Right lobe of liver (tissue), 6 donors: ENCODE measurements around the gene ENKD1. TPM values are rescaled to one million over a fixed set of nuclear protein-coding genes. Genes with fewer than 3 reads are reported as not detected.
A peak's percentile ranks its signal among the peaks of the same experiment; 100 is the strongest.

Experiments
- ATAC-seq, 4 donors: fragments of 200-7000 bp; cut with Tn5 transposase; one replicate each; pipeline ENCODE4 v1.9.1; 2020; ENCODE audit warnings: mild to moderate bottlenecking in 4 of 4, moderate library complexity in 4 of 4
- DNase-seq, 3 donors: peaks; one replicate each; pipeline ENCODE4 v3.0.0-alpha.2; 2020
- H3K27ac ChIP-seq, 3 donors: fragments of 200-600 bp; one replicate each; pipeline ENCODE4 v1.8.0; 2022
- H3K27me3 ChIP-seq, 2 donors: fragments of 200-600 bp; one replicate each; pipeline ENCODE4 v1.8.0; 2022
- H3K36me3 ChIP-seq, 4 donors: fragments of 200-600 bp; sonication (generic) in 1 of 4; one replicate each; pipeline versions ENCODE4 v1.5.1 to v1.8.0; 2017 to 2022; ENCODE audit warnings: control low read depth in 1 of 4
- H3K4me1 ChIP-seq, 4 donors: fragments of 200-600 bp; sonication (generic) in 1 of 4; one replicate each; pipeline versions ENCODE4 v1.5.1 to v1.8.0; 2017 to 2022; ENCODE audit warnings: control low read depth in 1 of 4
- H3K4me3 ChIP-seq, 3 donors: fragments of 200-600 bp; one replicate each; pipeline ENCODE4 v1.8.0; 2022
- H3K9me3 ChIP-seq, 4 donors: fragments of 200-600 bp; sonication (generic) in 1 of 4; one replicate each; pipeline versions ENCODE4 v1.5.1 to v1.8.0; 2017 to 2022; ENCODE audit warnings: control low read depth in 1 of 4
- CTCF ChIP-seq, 4 donors: fragments of 200-600 bp in 3 of 4; fragments of 450-650 bp in 1 of 4; IDR thresholded peaks; one replicate each; pipeline versions ENCODE4 v1.5.1 to v1.8.0; 2016 to 2022; ENCODE audit warnings: antibody characterized with exemption in 4 of 4, mild to moderate bottlenecking in 2 of 4
- POLR2A ChIP-seq: fragments of 450-650 bp; IDR thresholded peaks from one replicate; pipeline ENCODE4 v1.6.1; 2017; ENCODE audit warnings: antibody characterized with exemption, mild to moderate bottlenecking
- WGBS: methylation state at CpG from one replicate; pipeline ENCODE4 v1.1.6; 2018; ENCODE audit warnings: low coverage, low lambda C conversion rate; ENCODE audit not compliant: insufficient coverage; ENCODE audit errors: missing lambda C conversion rate; 5-methylcytosine and 5-hydroxymethylcytosine counted together
- intact Hi-C, 2 donors: fragments of 100-400 bp; cut with DNase I; formaldehyde crosslinking; loops; one replicate each; pipeline versions ENCODE4 v1.11.2 to v1.14.1; 2022
- total RNA-seq, 6 experiments: library from RNA; depleted of rRNA in 2 of 6; stranded (reverse); fragments of >200 nt in 2 of 6; fragmentation: NEBNext Ultra II Directional in 3 of 6; extraction: Animal tissue kit (Norgen Biotek cat#: 25700) in 3 of 6; gene quantifications; one replicate each; pipeline versions ENCODE4 v1.1.0 to v1.2.4, GENCODE V29; 2016 to 2023
- donor health status: DM: no; HTN: yes; CAD: no.
- donor health status: DM: no; HTN: no; CAD: no.
- donor health status: DM: no; HTN: no; CAD: no.
- donor health status: DM: no; HTN: yes; CAD: no.
- donor health status: DM: no; HTN: yes; CAD: no.

The ENKD1 gene
- total RNA-seq, 6 experiments from 2014 or later: 4.4 to 8.9 (median 7.3) TPM

GRCh38 chr16:67704110-67704509, 37.6 kb upstream of the ENKD1 start:
- H3K4me1 ChIP-seq: peaks cover 0 to 15% (median 2%) of the 10 kb centered on the region in 4 donors
- ATAC-seq (peak in 1 of 4 donors; percentile 74), DNase-seq (no peak)
- H3K27me3 ChIP-seq: no peaks in the 10 kb centered on the region
- no peaks in the 10 kb centered on the region for H3K9me3 ChIP-seq
- no peaks in the 10 kb centered on the region for H3K36me3 ChIP-seq
- intact Hi-C loops: no loop called here
- no peak overlapping the region for H3K4me3 ChIP-seq
- peak overlapping the region in 1 of 3 donors; percentile 77 for H3K27ac ChIP-seq
- no peak for TF ChIP-seq POLR2A
- TF ChIP-seq CTCF (IDR thresholded peaks at IDR 0.05): no peak
- WGBS: 54% methylated on average over 5 of the region's 5 CpGs

GRCh38 chr16:67703626-67704025, 37.1 kb upstream of the ENKD1 start:
- ATAC-seq (peak in 3 of 4 donors; percentile 18 to 31 (median 20)), DNase-seq (no peak)
- peaks cover 0 to 3% (median 0%) of the 10 kb centered on the region in 4 donors for H3K9me3 ChIP-seq
- no peaks in the 10 kb centered on the region for H3K36me3 ChIP-seq
- H3K27ac ChIP-seq: peak overlapping the region in 1 of 3 donors; percentile 77
- intact Hi-C loops: no loop called here
- H3K4me3 ChIP-seq: no peak overlapping the region
- peaks cover 0 to 12% (median 2%) of the 10 kb centered on the region in 4 donors for H3K4me1 ChIP-seq
- no peak for TF ChIP-seq CTCF (IDR thresholded peaks at IDR 0.05)
- TF ChIP-seq POLR2A: no peak
- no peaks in the 10 kb centered on the region for H3K27me3 ChIP-seq
- WGBS: 60% methylated on average over 2 of the region's 2 CpGs

- peak in 1 of 3 donors; percentile 1 for DNase-seq
- Histone ChIP-seq H3K36me3 (peaks cover 0 to 5% (median 0%) of the 10 kb centered on the region in 4 donors), H3K27me3 (no peaks in the 10 kb centered on the region), H3K4me1 (peaks cover 0 to 14% (median 5%) of the 10 kb centered on the region in 4 donors), H3K4me3 (no peak overlapping the region), H3K27ac (no peak overlapping the region), H3K9me3 (peaks cover 0 to 3% (median 0%) of the 10 kb centered on the region in 4 donors)
- intact Hi-C loops: no loop called here
- WGBS: 92% methylated on average over 1 of the region's 4 CpGs
- TF ChIP-seq POLR2A (no peak), CTCF (IDR thresholded peaks at IDR 0.05) (no peak)
- ATAC-seq: no peak
Observed at GRCh38 chr16:67702130-67702529, 35.6 kb upstream of the ENKD1 start.

GRCh38 chr16:67701420-67701819, 34.9 kb upstream of the ENKD1 start:
- H3K27ac ChIP-seq: no peak overlapping the region
- H3K4me1 ChIP-seq: peaks cover 0 to 14% (median 5%) of the 10 kb centered on the region in 4 donors
- H3K4me3 ChIP-seq: no peak overlapping the region
- WGBS: 100% methylated on average over 1 of the region's 1 CpG
- H3K9me3 ChIP-seq: peaks cover 0 to 3% (median 0%) of the 10 kb centered on the region in 4 donors
- ATAC-seq (no peak), DNase-seq (no peak)
- intact Hi-C loops: no loop called here
- TF ChIP-seq POLR2A: no peak
- TF ChIP-seq CTCF (IDR thresholded peaks at IDR 0.05): no peak
- peaks cover 0 to 5% (median 0%) of the 10 kb centered on the region in 4 donors for H3K36me3 ChIP-seq
- H3K27me3 ChIP-seq: no peaks in the 10 kb centered on the region
